GM12874 (cell line): ENCODE results near the gene PEX13.

ENCODE experiments used
- TF ChIP-seq, protein P1 (sequence below): IDR thresholded peaks from 2 replicates; pipeline ENCODE4 v1.5.1; 2011; ENCODE audit warnings: low read depth, mild to moderate bottlenecking, control low read depth, low read length, moderate library complexity; ENCODE audit not compliant: insufficient read depth

The PEX13 gene, protein sequence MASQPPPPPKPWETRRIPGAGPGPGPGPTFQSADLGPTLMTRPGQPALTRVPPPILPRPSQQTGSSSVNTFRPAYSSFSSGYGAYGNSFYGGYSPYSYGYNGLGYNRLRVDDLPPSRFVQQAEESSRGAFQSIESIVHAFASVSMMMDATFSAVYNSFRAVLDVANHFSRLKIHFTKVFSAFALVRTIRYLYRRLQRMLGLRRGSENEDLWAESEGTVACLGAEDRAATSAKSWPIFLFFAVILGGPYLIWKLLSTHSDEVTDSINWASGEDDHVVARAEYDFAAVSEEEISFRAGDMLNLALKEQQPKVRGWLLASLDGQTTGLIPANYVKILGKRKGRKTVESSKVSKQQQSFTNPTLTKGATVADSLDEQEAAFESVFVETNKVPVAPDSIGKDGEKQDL

DNA sequence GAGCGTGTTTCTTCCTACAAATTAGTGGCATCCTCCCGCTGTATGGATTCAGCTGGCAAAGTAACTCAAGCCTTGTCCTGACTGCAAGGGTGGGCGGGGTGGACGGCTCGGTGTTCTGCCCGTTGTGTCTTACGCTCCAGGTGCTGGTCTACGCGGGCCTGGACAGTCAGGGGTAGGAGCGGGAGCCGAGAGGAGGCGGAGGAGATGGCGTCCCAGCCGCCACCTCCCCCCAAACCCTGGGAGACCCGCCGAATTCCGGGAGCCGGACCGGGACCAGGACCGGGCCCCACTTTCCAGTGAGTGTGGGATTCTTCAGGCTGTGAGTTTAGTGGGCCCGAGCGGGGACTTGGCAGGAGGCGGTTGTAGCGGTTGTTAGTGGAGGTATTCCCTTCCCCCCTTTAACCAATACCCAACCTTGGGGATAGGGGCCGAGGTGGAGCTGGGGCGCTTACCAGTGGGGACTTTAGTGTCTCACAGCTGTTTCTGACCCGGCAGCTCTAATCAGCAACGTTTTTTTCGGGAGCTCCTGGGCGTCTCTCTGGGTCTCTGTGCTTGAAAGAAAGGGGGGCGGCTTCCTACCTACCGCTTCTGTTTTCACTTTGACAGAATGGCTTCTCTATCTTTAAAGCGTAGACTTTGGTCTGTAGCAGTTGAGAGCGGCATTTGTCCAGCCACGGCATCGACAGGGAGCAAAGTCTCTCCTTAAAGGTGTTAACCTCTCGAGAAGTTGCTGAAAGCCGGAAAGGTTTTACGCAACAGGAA is at the start of gene PEX13, which contains the start of gene PUS10:
Gene PEX13 (plus strand): TSS at position 165 of the 762 bp plus-strand sequence. CDS start 40 bp downstream, at position 205.
Gene PUS10 (minus strand): TSS at position 700 of the 762 bp plus-strand sequence. CDS start 6,365 bp downstream, outside the sequence.
- TF ChIP-seq, protein P1, sequence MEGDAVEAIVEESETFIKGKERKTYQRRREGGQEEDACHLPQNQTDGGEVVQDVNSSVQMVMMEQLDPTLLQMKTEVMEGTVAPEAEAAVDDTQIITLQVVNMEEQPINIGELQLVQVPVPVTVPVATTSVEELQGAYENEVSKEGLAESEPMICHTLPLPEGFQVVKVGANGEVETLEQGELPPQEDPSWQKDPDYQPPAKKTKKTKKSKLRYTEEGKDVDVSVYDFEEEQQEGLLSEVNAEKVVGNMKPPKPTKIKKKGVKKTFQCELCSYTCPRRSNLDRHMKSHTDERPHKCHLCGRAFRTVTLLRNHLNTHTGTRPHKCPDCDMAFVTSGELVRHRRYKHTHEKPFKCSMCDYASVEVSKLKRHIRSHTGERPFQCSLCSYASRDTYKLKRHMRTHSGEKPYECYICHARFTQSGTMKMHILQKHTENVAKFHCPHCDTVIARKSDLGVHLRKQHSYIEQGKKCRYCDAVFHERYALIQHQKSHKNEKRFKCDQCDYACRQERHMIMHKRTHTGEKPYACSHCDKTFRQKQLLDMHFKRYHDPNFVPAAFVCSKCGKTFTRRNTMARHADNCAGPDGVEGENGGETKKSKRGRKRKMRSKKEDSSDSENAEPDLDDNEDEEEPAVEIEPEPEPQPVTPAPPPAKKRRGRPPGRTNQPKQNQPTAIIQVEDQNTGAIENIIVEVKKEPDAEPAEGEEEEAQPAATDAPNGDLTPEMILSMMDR = no peak

DNA sequence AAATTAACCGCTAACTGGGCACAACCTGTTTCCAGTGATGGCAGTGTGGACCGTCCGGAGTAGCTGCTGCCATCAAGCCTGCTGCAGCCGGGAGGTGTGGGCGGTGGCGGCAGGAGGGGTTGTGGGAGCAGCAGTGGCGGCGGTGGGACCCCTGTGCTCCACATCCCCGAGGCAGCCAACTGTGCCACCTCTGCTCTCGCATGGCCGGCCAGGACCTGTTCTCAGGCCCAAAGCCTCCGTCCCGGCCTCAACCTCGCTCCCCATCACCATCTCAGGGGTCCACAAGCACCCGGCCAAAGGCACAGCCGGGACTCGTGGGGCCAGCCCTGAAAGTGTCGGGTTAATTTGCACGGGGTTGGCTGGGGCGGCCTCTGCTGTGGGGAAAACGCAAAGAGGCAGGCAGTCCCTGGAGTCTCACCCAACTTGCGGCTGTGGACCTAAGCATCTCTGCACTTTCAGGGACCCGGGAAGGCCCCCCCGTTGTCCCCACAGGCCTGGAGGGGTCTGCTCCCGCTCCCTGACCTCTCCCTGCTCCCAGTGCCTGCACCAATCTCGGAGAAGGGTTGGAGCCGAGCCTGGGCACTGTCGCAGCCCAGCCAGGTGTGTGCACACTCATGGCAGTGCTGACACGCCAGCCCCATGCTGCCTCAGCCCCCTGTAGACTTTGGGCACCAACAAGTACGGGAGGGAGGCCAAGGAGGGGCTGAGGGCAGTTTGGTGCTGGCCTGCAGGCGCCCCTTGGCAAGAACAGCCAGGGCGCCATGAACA is 44.4 kb upstream of the PEX13 start:
- TF ChIP-seq, protein P1 = no peak

DNA sequence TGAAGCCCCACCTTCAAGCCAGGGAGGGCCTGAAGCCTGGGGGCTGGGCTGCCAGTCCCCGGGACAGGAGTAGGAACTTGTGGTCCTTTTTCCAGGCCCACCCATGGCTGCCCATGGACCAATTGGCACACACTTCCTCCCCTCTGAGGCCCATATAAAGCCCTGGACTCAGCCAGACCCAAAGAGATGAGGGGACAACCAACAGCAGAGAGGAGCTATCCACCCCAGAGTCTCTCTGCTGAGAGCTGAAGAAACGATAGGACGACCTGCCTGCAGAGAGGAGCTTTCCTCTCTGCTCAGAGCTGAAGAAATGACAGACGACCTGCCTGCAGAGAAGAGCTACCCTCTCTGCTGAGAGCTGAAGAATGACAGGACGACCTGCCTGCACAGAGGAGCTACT is 43.8 kb upstream of the PEX13 start:
- TF ChIP-seq, protein P1 = no peak

DNA sequence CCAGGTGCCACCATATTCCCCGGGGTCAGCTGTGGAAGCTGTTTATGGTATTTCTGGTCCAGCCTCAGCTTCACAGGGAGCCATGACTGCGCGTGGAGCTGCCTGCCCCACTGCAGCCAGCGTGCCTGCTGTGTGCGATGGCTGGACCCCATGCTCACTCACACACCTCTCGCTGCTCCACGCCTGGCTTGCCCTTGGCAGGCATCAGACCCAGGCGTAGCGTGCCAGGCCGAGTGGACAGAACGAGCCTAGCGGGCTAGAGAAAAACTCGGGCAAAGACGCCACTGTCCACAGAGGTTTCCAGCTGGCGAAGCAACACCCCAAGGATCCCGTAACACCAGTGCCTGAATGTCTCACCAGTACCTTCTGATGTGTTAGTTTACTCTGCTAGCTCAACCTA is 42.9 kb upstream of the PEX13 start:
- TF ChIP-seq, protein P1 = no peak

DNA sequence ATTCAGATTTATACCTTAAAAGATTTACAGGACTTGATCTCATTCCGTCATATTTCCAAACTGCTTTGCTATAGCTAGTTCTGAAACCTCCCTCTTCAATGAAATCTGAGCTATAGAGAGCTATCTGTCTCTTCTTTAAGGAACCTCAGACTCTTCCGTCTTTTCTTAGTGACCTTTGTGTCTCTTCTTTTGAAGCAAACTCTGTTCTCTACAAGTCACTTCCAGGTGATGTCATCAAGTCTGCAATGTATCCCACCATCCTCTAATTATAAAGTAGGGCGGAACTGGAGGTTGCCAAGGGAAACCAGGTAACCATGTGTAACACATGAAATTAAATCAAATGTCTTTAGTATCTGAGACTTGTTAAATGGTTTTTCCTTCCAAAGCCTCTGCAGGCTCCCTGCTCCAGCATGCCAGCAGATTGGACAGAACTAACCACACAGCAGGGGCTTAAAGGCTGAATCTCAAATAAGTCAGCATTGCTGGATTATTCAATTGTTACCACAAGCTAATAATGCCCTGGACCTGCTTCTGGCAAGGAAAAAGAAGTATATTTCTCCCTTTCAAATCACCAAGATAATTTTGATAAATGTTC is 41.2 kb upstream of the PEX13 start:
- TF ChIP-seq, protein P1 = no peak

DNA sequence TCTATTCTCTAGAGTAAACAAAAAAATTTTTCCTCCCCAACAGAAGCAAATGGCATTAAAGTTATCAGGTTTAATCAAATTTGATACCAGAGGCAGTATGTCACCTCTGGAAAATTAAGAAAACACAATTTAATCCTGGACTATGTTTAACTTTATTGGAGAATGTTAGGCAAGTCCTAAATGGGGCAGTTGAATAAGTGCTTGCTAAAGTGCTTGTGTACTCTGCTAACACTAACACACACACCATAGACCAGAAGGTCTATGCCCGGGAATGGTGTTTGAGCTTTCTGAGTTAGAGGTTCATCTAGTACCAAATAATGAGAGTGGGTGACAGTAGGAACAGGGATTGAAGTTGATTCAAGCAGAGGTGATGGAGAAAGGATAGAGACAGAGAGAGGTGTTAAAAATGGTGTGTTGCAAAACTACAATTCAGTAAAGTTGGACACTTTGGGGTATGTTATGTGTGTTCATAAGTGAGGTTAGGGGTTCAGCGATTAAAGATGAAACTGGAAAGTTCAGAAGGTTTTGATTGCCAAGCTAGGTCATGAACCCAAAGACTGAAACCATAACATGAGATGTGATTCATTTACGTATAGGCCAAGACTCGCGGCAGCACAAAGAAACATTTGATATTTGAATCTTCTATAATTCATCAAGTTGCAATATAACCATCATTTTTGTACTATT is 40.5 kb upstream of the PEX13 start:
- TF ChIP-seq, protein P1 = no peak
